WTC11 (cell line): ENCODE measurements around the gene BICC1. TPM values are rescaled to one million over a fixed set of nuclear protein-coding genes. Genes with fewer than 3 reads are reported as not detected.

ENCODE experiments used
- ATAC-seq: fragments of 200-7000 bp; cut with Tn5 transposase; 2 replicates; pipeline ENCODE4 v1.10.0; 2021; ENCODE audit warnings: mild to moderate bottlenecking, moderate library complexity
- CTCF ChIA-PET: fragments of 300-600 bp; sonication (Branson Sonifier 250); formaldehyde crosslinking; loops from one replicate; lab custom pipeline; 2021; ENCODE audit warnings: antibody characterized with exemption; lab: Charles Lee
- POLR2A ChIA-PET: fragments of 350-600 bp; sonication (Branson Sonifier 250); formaldehyde crosslinking; loops from one replicate; lab custom pipeline; 2021; ENCODE audit warnings: antibody characterized with exemption; lab: Charles Lee
- DNase-seq: peaks from one replicate; pipeline ENCODE4 v3.0.0; 2021; ENCODE audit warnings: low spot score
- H3K27ac Mint-ChIP-seq: 2 replicates; pipeline ENCODE4 v1.8.0; 2021; ENCODE audit warnings: mixed read lengths
- H3K27me3 Mint-ChIP-seq: 2 replicates; pipeline ENCODE4 v1.8.0; 2021; ENCODE audit warnings: low read depth, mild to moderate bottlenecking, moderate library complexity, mixed read lengths
- H3K36me3 Mint-ChIP-seq: 2 replicates; pipeline ENCODE4 v1.8.0; 2021; ENCODE audit warnings: mixed read lengths
- H3K4me1 Mint-ChIP-seq: 2 replicates; pipeline ENCODE4 v1.8.0; 2022; ENCODE audit warnings: mixed read lengths
- H3K4me3 Mint-ChIP-seq: 2 replicates; pipeline ENCODE4 v1.8.0; 2021; ENCODE audit warnings: mild to moderate bottlenecking, moderate library complexity, mixed read lengths
- H3K9me3 Mint-ChIP-seq: 2 replicates; pipeline ENCODE4 v1.8.0; 2021; ENCODE audit warnings: mixed read lengths
- CREM ChIP-seq: sonication (generic); formaldehyde crosslinking; IDR thresholded peaks from 2 replicates; pipeline ENCODE4 v1.8.1; 2022; ENCODE audit warnings: mild to moderate bottlenecking, missing genetic modification reagents, moderate library complexity
- ESRRA ChIP-seq: sonication (generic); formaldehyde crosslinking; IDR thresholded peaks from 2 replicates; pipeline ENCODE4 v1.8.1; 2022; ENCODE audit warnings: mild to moderate bottlenecking, missing genetic modification reagents, borderline replicate concordance
- FOXJ3 ChIP-seq: sonication (generic); formaldehyde crosslinking; IDR thresholded peaks from 2 replicates; pipeline ENCODE4 v1.9.0; 2021; ENCODE audit warnings: missing genetic modification reagents, mild to moderate bottlenecking, borderline replicate concordance
- GTF2I ChIP-seq: fragments of 250-450 bp; sonication (Bioruptor Pico); conservative IDR thresholded peaks from 2 replicates; pipeline ENCODE4 v1.4.0; 2021; ENCODE audit warnings: mild to moderate bottlenecking
- MYBL2 ChIP-seq: sonication (generic); formaldehyde crosslinking; IDR thresholded peaks from 2 replicates; pipeline ENCODE4 v1.8.1; 2023; ENCODE audit warnings: mild to moderate bottlenecking, moderate library complexity, missing genetic modification reagents
- TEAD1 ChIP-seq: sonication (generic); formaldehyde crosslinking; IDR thresholded peaks from 2 replicates; pipeline ENCODE4 v1.8.0; 2022; ENCODE audit warnings: mild to moderate bottlenecking, missing genetic modification reagents
- TEAD4 ChIP-seq: sonication (generic); formaldehyde crosslinking; IDR thresholded peaks from 2 replicates; pipeline ENCODE4 v1.8.0; 2022; ENCODE audit warnings: mild to moderate bottlenecking, missing genetic modification reagents
- ZNF138 ChIP-seq: sonication (generic); formaldehyde crosslinking; conservative IDR thresholded peaks from 2 replicates; pipeline ENCODE4 v1.8.1; 2022; ENCODE audit warnings: mild to moderate bottlenecking, moderate library complexity, missing genetic modification reagents
- ZNF317 ChIP-seq: sonication (generic); formaldehyde crosslinking; IDR thresholded peaks from 2 replicates; pipeline ENCODE4 v1.8.1; 2023; ENCODE audit warnings: low read depth, mild to moderate bottlenecking, moderate library complexity, missing genetic modification reagents, borderline replicate concordance
- ZNF423 ChIP-seq: fragments of 250-450 bp; sonication (Bioruptor Pico); IDR thresholded peaks from 2 replicates; pipeline ENCODE4 v2.1.2; 2022; ENCODE audit warnings: mild to moderate bottlenecking, moderate library complexity
- total RNA-seq: library from RNA; stranded (reverse); gene quantifications from 3 replicates; pipeline ENCODE4 v1.2.3, GENCODE V29; 2021
- TF ChIP-seq, protein P1 (sequence below): fragments of 250-450 bp; sonication (Bioruptor Pico); IDR thresholded peaks from 2 replicates; pipeline ENCODE4 v1.9.0; 2021; ENCODE audit warnings: mild to moderate bottlenecking, borderline replicate concordance
- TF ChIP-seq, protein P2 (sequence below): fragments of 250-450 bp; sonication (Bioruptor Pico); IDR thresholded peaks from 2 replicates; pipeline ENCODE4 v1.9.0; 2021; ENCODE audit warnings: moderate library complexity, mild to moderate bottlenecking, inconsistent platforms, borderline replicate concordance
- TF ChIP-seq, protein P3 (sequence below): fragments of 250-450 bp; sonication (Bioruptor Pico); IDR thresholded peaks from 2 replicates; pipeline ENCODE4 v1.9.0; 2021; ENCODE audit warnings: mild to moderate bottlenecking
- TF ChIP-seq, protein P4 (sequence below): sonication (generic); formaldehyde crosslinking; IDR thresholded peaks from 2 replicates; pipeline ENCODE4 v1.8.1; 2023; ENCODE audit warnings: mild to moderate bottlenecking, missing genetic modification reagents, moderate library complexity
- TF ChIP-seq, protein P5 (sequence below): sonication (generic); formaldehyde crosslinking; IDR thresholded peaks from 2 replicates; pipeline ENCODE4 v1.8.0; 2022; ENCODE audit warnings: mild to moderate bottlenecking, missing genetic modification reagents
- TF ChIP-seq, protein P6 (sequence below): sonication (generic); formaldehyde crosslinking; IDR thresholded peaks from 2 replicates; pipeline ENCODE4 v1.8.1; 2022; ENCODE audit warnings: mild to moderate bottlenecking, moderate library complexity, missing genetic modification reagents
- TF ChIP-seq, protein P7 (sequence below): sonication (generic); formaldehyde crosslinking; conservative IDR thresholded peaks from 2 replicates; pipeline ENCODE4 v1.8.1; 2022; ENCODE audit warnings: mild to moderate bottlenecking, missing genetic modification reagents

BICC1 gene
- total RNA-seq, 1 experiment from 2014 or later: 0.61 TPM

DNA sequence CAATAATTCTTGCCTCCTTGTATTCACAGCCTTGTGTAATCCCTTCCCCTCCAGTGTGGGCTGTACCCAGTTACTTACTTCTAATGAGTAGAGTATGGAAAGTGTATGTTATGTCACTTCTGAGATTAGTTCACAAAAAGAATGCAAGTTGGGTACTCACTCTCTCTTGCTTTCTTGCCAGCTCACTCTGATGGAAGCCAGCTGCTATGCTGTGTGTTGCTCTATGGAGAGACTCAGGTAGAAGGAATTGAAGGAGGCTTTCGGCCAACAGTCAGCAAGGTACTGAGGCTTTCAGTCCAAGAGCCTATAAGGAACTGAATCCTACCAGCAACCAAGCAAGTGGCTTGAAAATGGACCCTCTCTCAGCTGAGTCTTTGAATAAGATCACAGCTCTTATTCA, 9.7 kb upstream of the BICC1 start:
- DNase-seq (no peak), ATAC-seq (no peak)
- CTCF ChIA-PET: interaction anchor here (2.1 kb wide), 1 partner anchor 28 kb away, joined by 7 read pairs; no protein-coding TSS in a partner anchor
- Mint-ChIP-seq H3K9me3 (no peaks in the 10 kb centered on the region), H3K4me3 (no peak overlapping the region), H3K36me3 (no peaks in the 10 kb centered on the region), H3K27me3 (no peaks in the 10 kb centered on the region), H3K27ac (no peak overlapping the region), H3K4me1 (peaks cover 7% of the 10 kb centered on the region)
- POLR2A ChIA-PET: no interaction called here
- TF ChIP-seq GTF2I (CRISPR knock-in tag): no peak
- TF ChIP-seq ZNF138: no peak
- TF ChIP-seq, protein P1, sequence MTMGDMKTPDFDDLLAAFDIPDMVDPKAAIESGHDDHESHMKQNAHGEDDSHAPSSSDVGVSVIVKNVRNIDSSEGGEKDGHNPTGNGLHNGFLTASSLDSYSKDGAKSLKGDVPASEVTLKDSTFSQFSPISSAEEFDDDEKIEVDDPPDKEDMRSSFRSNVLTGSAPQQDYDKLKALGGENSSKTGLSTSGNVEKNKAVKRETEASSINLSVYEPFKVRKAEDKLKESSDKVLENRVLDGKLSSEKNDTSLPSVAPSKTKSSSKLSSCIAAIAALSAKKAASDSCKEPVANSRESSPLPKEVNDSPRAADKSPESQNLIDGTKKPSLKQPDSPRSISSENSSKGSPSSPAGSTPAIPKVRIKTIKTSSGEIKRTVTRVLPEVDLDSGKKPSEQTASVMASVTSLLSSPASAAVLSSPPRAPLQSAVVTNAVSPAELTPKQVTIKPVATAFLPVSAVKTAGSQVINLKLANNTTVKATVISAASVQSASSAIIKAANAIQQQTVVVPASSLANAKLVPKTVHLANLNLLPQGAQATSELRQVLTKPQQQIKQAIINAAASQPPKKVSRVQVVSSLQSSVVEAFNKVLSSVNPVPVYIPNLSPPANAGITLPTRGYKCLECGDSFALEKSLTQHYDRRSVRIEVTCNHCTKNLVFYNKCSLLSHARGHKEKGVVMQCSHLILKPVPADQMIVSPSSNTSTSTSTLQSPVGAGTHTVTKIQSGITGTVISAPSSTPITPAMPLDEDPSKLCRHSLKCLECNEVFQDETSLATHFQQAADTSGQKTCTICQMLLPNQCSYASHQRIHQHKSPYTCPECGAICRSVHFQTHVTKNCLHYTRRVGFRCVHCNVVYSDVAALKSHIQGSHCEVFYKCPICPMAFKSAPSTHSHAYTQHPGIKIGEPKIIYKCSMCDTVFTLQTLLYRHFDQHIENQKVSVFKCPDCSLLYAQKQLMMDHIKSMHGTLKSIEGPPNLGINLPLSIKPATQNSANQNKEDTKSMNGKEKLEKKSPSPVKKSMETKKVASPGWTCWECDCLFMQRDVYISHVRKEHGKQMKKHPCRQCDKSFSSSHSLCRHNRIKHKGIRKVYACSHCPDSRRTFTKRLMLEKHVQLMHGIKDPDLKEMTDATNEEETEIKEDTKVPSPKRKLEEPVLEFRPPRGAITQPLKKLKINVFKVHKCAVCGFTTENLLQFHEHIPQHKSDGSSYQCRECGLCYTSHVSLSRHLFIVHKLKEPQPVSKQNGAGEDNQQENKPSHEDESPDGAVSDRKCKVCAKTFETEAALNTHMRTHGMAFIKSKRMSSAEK: no peak
- TF ChIP-seq, protein P2, sequence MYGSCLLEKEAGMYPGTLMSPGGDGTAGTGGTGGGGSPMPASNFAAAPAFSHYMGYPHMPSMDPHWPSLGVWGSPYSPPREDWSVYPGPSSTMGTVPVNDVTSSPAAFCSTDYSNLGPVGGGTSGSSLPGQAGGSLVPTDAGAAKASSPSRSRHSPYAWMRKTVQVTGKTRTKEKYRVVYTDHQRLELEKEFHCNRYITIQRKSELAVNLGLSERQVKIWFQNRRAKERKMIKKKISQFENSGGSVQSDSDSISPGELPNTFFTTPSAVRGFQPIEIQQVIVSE (CRISPR knock-in tag): no peak
- TF ChIP-seq ESRRA: no peak
- TF ChIP-seq, protein P3, sequence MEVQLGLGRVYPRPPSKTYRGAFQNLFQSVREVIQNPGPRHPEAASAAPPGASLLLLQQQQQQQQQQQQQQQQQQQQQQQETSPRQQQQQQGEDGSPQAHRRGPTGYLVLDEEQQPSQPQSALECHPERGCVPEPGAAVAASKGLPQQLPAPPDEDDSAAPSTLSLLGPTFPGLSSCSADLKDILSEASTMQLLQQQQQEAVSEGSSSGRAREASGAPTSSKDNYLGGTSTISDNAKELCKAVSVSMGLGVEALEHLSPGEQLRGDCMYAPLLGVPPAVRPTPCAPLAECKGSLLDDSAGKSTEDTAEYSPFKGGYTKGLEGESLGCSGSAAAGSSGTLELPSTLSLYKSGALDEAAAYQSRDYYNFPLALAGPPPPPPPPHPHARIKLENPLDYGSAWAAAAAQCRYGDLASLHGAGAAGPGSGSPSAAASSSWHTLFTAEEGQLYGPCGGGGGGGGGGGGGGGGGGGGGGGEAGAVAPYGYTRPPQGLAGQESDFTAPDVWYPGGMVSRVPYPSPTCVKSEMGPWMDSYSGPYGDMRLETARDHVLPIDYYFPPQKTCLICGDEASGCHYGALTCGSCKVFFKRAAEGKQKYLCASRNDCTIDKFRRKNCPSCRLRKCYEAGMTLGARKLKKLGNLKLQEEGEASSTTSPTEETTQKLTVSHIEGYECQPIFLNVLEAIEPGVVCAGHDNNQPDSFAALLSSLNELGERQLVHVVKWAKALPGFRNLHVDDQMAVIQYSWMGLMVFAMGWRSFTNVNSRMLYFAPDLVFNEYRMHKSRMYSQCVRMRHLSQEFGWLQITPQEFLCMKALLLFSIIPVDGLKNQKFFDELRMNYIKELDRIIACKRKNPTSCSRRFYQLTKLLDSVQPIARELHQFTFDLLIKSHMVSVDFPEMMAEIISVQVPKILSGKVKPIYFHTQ (CRISPR knock-in tag): no peak
- no peak for TF ChIP-seq ZNF423
- TF ChIP-seq CREM (CRISPR knock-in tag): no peak
- TF ChIP-seq, protein P4, sequence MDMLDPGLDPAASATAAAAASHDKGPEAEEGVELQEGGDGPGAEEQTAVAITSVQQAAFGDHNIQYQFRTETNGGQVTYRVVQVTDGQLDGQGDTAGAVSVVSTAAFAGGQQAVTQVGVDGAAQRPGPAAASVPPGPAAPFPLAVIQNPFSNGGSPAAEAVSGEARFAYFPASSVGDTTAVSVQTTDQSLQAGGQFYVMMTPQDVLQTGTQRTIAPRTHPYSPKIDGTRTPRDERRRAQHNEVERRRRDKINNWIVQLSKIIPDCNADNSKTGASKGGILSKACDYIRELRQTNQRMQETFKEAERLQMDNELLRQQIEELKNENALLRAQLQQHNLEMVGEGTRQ: no peak
- TF ChIP-seq, protein P5, sequence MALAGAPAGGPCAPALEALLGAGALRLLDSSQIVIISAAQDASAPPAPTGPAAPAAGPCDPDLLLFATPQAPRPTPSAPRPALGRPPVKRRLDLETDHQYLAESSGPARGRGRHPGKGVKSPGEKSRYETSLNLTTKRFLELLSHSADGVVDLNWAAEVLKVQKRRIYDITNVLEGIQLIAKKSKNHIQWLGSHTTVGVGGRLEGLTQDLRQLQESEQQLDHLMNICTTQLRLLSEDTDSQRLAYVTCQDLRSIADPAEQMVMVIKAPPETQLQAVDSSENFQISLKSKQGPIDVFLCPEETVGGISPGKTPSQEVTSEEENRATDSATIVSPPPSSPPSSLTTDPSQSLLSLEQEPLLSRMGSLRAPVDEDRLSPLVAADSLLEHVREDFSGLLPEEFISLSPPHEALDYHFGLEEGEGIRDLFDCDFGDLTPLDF (CRISPR knock-in tag): no peak
- TF ChIP-seq, protein P6, sequence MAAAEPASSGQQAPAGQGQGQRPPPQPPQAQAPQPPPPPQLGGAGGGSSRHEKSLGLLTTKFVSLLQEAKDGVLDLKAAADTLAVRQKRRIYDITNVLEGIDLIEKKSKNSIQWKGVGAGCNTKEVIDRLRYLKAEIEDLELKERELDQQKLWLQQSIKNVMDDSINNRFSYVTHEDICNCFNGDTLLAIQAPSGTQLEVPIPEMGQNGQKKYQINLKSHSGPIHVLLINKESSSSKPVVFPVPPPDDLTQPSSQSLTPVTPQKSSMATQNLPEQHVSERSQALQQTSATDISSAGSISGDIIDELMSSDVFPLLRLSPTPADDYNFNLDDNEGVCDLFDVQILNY (CRISPR knock-in tag): no peak
- no peak for TF ChIP-seq MYBL2
- TF ChIP-seq, protein P7, sequence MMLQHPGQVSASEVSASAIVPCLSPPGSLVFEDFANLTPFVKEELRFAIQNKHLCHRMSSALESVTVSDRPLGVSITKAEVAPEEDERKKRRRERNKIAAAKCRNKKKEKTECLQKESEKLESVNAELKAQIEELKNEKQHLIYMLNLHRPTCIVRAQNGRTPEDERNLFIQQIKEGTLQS (CRISPR knock-in tag): no peak
- no peak for TF ChIP-seq TEAD1 (CRISPR knock-in tag)
- no peak for TF ChIP-seq TEAD4 (CRISPR knock-in tag)
- no peak for TF ChIP-seq ZNF317 (CRISPR knock-in tag)
- TF ChIP-seq FOXJ3: no peak
